DND-41 (cell line): Measurements from ENCODE around the gene PET100.

Experiments
- ATAC-seq: fragments of 200-7000 bp; cut with Tn5 transposase; 3 replicates; pipeline ENCODE4 v1.9.1; 2021; ENCODE audit warnings: low read depth; ENCODE audit not compliant: insufficient read depth
- DNase-seq: peaks from one replicate; pipeline ENCODE4 v3.0.0-alpha.2; 2020
- H2AFZ ChIP-seq: 2 replicates; pipeline ENCODE4 v1.6.0; 2012; ENCODE audit warnings: low read depth, low read length
- H3K27ac ChIP-seq: 2 replicates; pipeline ENCODE4 v1.5.1; 2012; ENCODE audit warnings: low read length, inconsistent platforms
- H3K27me3 ChIP-seq: fragments of 200-600 bp; sonication (generic); 2 replicates; pipeline ENCODE4 v1.6.0; 2012; ENCODE audit warnings: low read length, mild to moderate bottlenecking, inconsistent platforms; ENCODE audit not compliant: insufficient read depth, poor library complexity
- H3K36me3 ChIP-seq: 2 replicates; pipeline ENCODE4 v1.5.1; 2012; ENCODE audit warnings: low read length, inconsistent platforms; ENCODE audit not compliant: insufficient read depth
- H3K4me1 ChIP-seq: 2 replicates; pipeline ENCODE4 v1.5.1; 2012; ENCODE audit warnings: mild to moderate bottlenecking, low read length; ENCODE audit not compliant: insufficient read depth
- H3K4me2 ChIP-seq: 2 replicates; pipeline ENCODE4 v1.6.0; 2012; ENCODE audit warnings: mild to moderate bottlenecking, moderate library complexity, low read length, inconsistent platforms; ENCODE audit not compliant: insufficient read depth
- H3K4me3 ChIP-seq, 2 experiments: fragments of 200-600 bp in 1 of 2; shearing (Covaris generic) in 1 of 2; 2 replicates each; pipeline ENCODE4 v1.5.1; 2012 to 2016; ENCODE audit warnings: inconsistent platforms in 2 of 2, low read length in 2 of 2, mild to moderate bottlenecking in 2 of 2, low read depth in 1 of 2, moderate library complexity in 1 of 2
- H3K79me2 ChIP-seq: 2 replicates; pipeline ENCODE4 v1.6.0; 2012; ENCODE audit warnings: low read length, inconsistent platforms; ENCODE audit not compliant: insufficient read depth
- H3K9ac ChIP-seq: 2 replicates; pipeline ENCODE4 v1.6.0; 2012; ENCODE audit warnings: low read depth, mild to moderate bottlenecking, inconsistent platforms, low read length, moderate library complexity
- H3K9me3 ChIP-seq: 2 replicates; pipeline ENCODE4 v1.5.1; 2012; ENCODE audit warnings: low read length, moderate library complexity, mild to moderate bottlenecking, inconsistent platforms; ENCODE audit not compliant: insufficient read depth, severe bottlenecking
- H4K20me1 ChIP-seq: 2 replicates; pipeline ENCODE4 v1.6.0; 2012; ENCODE audit warnings: low read length; ENCODE audit not compliant: insufficient read depth
- EZH2 ChIP-seq: IDR thresholded peaks from 3 replicates; pipeline ENCODE4 v1.6.1; 2012; ENCODE audit warnings: borderline replicate concordance, low read depth, mild to moderate bottlenecking, moderate library complexity, low read length, inconsistent platforms; ENCODE audit not compliant: severe bottlenecking
- TF ChIP-seq, protein P1 (sequence below): IDR thresholded peaks from 2 replicates; pipeline ENCODE4 v1.5.1; 2012; ENCODE audit warnings: borderline replicate concordance, low read length, moderate library complexity, mild to moderate bottlenecking; ENCODE audit not compliant: poor library complexity, severe bottlenecking; ENCODE audit errors: extremely low read depth

PET100 gene

DNA sequence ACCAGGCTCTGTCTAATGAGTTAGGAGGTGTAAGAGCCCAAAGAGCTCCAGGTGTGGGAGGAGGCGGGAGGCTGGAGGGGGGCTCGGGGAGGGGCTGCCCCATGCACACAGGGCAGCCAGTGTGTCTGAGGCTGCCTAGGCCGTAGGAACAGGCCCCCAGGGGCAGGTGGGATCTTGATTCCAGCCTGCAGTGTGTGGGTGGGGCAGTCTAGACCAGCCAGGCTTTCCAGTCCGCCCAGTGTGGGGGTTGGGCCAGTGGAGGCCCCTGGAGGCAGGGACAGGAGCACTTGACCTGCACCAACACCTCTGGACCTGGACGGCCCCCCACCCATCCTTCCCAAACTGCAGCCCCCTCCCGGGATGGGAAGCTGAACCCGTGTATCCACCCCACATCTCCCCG lies 39.3 kb upstream of the PET100 start:
- H3K27me3 ChIP-seq: no peaks in the 10 kb centered on the region
- H3K4me3 ChIP-seq: no peak overlapping the region
- no peak overlapping the region for H2AFZ ChIP-seq
- DNase-seq: no peak
- H3K36me3 ChIP-seq: no peaks in the 10 kb centered on the region
- peaks cover 4% of the 10 kb centered on the region; the same call in 1 of the 2 replicates for H4K20me1 ChIP-seq
- no peak overlapping the region for H3K9ac ChIP-seq
- TF ChIP-seq EZH2: no peak
- TF ChIP-seq, protein P1, sequence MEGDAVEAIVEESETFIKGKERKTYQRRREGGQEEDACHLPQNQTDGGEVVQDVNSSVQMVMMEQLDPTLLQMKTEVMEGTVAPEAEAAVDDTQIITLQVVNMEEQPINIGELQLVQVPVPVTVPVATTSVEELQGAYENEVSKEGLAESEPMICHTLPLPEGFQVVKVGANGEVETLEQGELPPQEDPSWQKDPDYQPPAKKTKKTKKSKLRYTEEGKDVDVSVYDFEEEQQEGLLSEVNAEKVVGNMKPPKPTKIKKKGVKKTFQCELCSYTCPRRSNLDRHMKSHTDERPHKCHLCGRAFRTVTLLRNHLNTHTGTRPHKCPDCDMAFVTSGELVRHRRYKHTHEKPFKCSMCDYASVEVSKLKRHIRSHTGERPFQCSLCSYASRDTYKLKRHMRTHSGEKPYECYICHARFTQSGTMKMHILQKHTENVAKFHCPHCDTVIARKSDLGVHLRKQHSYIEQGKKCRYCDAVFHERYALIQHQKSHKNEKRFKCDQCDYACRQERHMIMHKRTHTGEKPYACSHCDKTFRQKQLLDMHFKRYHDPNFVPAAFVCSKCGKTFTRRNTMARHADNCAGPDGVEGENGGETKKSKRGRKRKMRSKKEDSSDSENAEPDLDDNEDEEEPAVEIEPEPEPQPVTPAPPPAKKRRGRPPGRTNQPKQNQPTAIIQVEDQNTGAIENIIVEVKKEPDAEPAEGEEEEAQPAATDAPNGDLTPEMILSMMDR: no peak
- no peaks in the 10 kb centered on the region for H3K9me3 ChIP-seq
- no peaks in the 10 kb centered on the region for H3K4me1 ChIP-seq
- ATAC-seq: no peak
- H3K4me2 ChIP-seq: no peak overlapping the region
- no peak overlapping the region for H3K27ac ChIP-seq
- no peaks in the 10 kb centered on the region for H3K79me2 ChIP-seq

DNA sequence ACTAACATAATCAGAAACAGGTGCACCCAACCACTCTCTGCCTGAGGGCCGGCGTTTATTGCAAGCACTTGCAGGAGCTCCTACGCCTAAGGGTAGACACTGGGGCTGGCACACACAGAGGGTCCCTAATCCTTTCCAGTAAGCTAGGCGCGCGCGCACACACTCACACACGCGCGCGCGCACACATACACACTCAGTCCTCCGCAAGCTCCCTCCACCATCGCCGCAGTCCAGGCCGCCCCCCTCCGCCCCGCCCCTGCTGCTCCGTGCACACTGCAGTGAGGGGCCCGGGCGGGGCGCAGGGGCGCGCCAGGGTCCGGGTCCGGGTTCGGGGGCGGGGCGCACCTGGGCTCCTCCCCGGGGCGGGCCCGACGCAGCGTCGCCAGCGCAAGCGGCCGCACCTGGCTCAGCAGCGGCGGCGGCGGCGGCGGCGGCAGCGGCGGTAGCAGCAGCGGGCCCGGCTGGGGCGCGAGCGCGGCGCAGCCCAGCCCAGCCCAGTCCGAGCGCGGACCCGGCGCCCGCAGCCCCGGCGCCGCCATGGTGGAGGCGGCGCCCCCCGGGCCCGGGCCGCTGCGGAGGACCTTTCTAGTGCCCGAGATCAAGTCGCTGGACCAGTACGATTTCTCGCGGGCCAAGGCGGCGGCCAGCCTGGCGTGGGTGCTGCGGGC lies 34.0 kb upstream of the PET100 start, which contains the start of gene CAMSAP3:
Gene CAMSAP3 (plus strand): TSS at position 398 of the 668 bp plus-strand sequence. CDS start 140 bp downstream, at position 538.
- Histone ChIP-seq H3K4me3 (no peak within 1 kb of the TSS), H3K36me3 (no peaks in the 10 kb centered on the region), H3K4me2 (no peak within 1 kb of the TSS), H2AFZ (no peak within 1 kb of the TSS), H3K27ac (no peak within 1 kb of the TSS), H3K9ac (no peak within 1 kb of the TSS), H4K20me1 (peaks cover 3% of the 10 kb centered on the region; the same call in 1 of the 2 replicates), H3K4me1 (no peaks in the 10 kb centered on the region), H3K79me2 (no peaks in the 10 kb centered on the region), H3K27me3 (no peaks in the 10 kb centered on the region), H3K9me3 (no peaks in the 10 kb centered on the region)
- TF ChIP-seq, protein P1: no peak
- no peak for TF ChIP-seq EZH2
- DNase-seq (no peak), ATAC-seq (no peak)

DNA sequence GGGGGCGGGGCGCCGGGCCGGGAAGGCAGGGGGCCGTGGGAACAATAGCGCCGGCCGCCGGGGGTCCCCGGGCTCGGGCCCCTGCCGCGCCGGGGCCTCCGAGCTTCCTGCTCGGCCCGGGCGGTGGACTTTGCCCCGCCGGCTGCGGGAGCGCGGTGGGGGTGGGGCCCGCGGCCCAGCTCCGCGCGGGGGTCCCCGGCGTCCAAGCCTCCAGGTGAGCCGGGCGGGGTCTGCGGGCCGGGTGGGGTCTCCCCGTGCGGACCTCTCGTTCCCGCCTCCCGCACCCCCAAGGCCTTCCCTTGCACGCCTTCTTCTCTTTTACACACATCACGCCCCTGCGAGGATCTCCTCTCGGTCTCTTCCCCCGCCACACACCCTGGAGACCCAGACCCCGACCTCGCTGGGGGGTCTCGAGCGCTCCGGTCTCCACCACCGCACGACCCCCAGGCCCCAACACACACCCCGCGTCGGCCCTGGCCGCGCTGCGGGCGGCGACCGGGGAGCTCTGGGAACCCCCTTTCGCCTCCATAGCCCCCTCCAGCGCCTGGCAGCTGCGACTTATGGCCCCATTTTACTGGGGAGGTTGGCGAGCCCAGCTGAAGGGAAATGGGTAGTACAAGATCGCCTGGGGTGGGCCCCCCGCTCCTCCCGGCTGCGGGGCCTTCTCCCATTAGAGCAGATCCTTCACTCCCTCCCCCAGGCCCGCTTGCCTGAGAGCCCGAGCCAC lies 33.2 kb upstream of the PET100 start:
- no peak for ATAC-seq
- H3K9ac ChIP-seq: no peak overlapping the region
- H3K36me3 ChIP-seq: no peaks in the 10 kb centered on the region
- no peak overlapping the region for H2AFZ ChIP-seq
- TF ChIP-seq, protein P1: no peak
- TF ChIP-seq EZH2: no peak
- no peaks in the 10 kb centered on the region for H3K9me3 ChIP-seq
- no peak overlapping the region for H3K4me3 ChIP-seq
- no peak for DNase-seq
- no peaks in the 10 kb centered on the region for H3K4me1 ChIP-seq
- H3K27ac ChIP-seq: no peak overlapping the region
- no peak overlapping the region for H3K4me2 ChIP-seq
- H3K27me3 ChIP-seq: no peaks in the 10 kb centered on the region
- no peaks in the 10 kb centered on the region for H4K20me1 ChIP-seq
- H3K79me2 ChIP-seq: no peaks in the 10 kb centered on the region
